Astrocyte (in vitro differentiated cells and primary cell): ENCODE results near the gene FIGN. TPM values are rescaled to one million over a fixed set of nuclear protein-coding genes. Genes with fewer than 3 reads are reported as not detected.

Source experiments
- DNase-seq: peaks from one replicate; pipeline ENCODE4 v3.0.0-alpha.2; 2010; ENCODE audit warnings: low read depth
- FAIRE-seq: peaks from 2 replicates; lab custom pipeline; 2011; peaks lifted over from hg19 to GRCh38; lab: Jason Lieb, UNC
- H2AFZ ChIP-seq: 2 replicates; pipeline ENCODE4 v1.6.0; 2012; ENCODE audit warnings: low read depth, low read length, inconsistent platforms
- H3K27ac ChIP-seq: 2 replicates; pipeline ENCODE4 v1.5.1; 2011; ENCODE audit warnings: low read depth, low read length, inconsistent platforms
- H3K27me3 ChIP-seq: 2 replicates; pipeline ENCODE4 v1.6.0; 2011; ENCODE audit warnings: low read length, inconsistent platforms; ENCODE audit not compliant: insufficient read depth
- H3K36me3 ChIP-seq: 2 replicates; pipeline ENCODE4 v1.5.1; 2011; ENCODE audit warnings: low read length, inconsistent platforms; ENCODE audit not compliant: insufficient read depth
- H3K4me1 ChIP-seq: 2 replicates; pipeline ENCODE4 v1.5.1; 2011; ENCODE audit warnings: low read length, inconsistent platforms; ENCODE audit not compliant: insufficient read depth
- H3K4me2 ChIP-seq: 2 replicates; pipeline ENCODE4 v1.6.0; 2012; ENCODE audit warnings: low read length, inconsistent platforms
- H3K4me3 ChIP-seq: 2 replicates; pipeline ENCODE4 v1.5.1; 2011; ENCODE audit warnings: low read depth, mild to moderate bottlenecking, low read length, inconsistent platforms; ENCODE audit not compliant: insufficient read depth
- H3K79me2 ChIP-seq: 2 replicates; pipeline ENCODE4 v1.6.0; 2012; ENCODE audit warnings: mild to moderate bottlenecking, low read length, inconsistent platforms; ENCODE audit not compliant: insufficient read depth
- H3K9ac ChIP-seq: 2 replicates; pipeline ENCODE4 v1.6.0; 2012; ENCODE audit warnings: mild to moderate bottlenecking, low read length, inconsistent platforms
- H3K9me3 ChIP-seq: 2 replicates; pipeline ENCODE4 v1.5.1; 2012; ENCODE audit warnings: low read depth, mild to moderate bottlenecking, low read length, inconsistent platforms; ENCODE audit not compliant: insufficient read depth
- H4K20me1 ChIP-seq: 2 replicates; pipeline ENCODE4 v1.6.0; 2012; ENCODE audit warnings: low read length, inconsistent platforms; ENCODE audit not compliant: insufficient read depth
- H3K27ac Mint-ChIP-seq: one replicate; pipeline ENCODE4 v1.8.0; 2021; ENCODE audit warnings: mild to moderate bottlenecking, mixed read lengths; ENCODE audit not compliant: unreplicated experiment
- H3K27me3 Mint-ChIP-seq: one replicate; pipeline ENCODE4 v1.8.0; 2021; ENCODE audit warnings: low read depth, mixed read lengths; ENCODE audit not compliant: unreplicated experiment
- H3K36me3 Mint-ChIP-seq: one replicate; pipeline ENCODE4 v1.8.0; 2021; ENCODE audit warnings: low read depth, mixed read lengths; ENCODE audit not compliant: unreplicated experiment
- H3K4me1 Mint-ChIP-seq: one replicate; pipeline ENCODE4 v1.8.0; 2021; ENCODE audit warnings: low read depth, mixed read lengths; ENCODE audit not compliant: unreplicated experiment
- H3K4me3 Mint-ChIP-seq: one replicate; pipeline ENCODE4 v1.8.0; 2021; ENCODE audit warnings: mild to moderate bottlenecking, moderate library complexity, mixed read lengths; ENCODE audit not compliant: unreplicated experiment
- H3K9me3 Mint-ChIP-seq: one replicate; pipeline ENCODE4 v1.8.0; 2021; ENCODE audit warnings: mild to moderate bottlenecking, mixed read lengths; ENCODE audit not compliant: unreplicated experiment
- CTCF ChIP-seq: IDR thresholded peaks from 2 replicates; pipeline ENCODE4 v1.5.1; 2011; ENCODE audit warnings: low read depth, mild to moderate bottlenecking, inconsistent platforms, low read length, moderate library complexity; ENCODE audit not compliant: insufficient read depth
- EZH2 ChIP-seq: IDR thresholded peaks from 2 replicates; pipeline ENCODE4 v1.6.1; 2012; ENCODE audit warnings: mild to moderate bottlenecking, low read length, inconsistent platforms; ENCODE audit not compliant: insufficient read depth
- total RNA-seq: library from RNA; stranded (reverse); gene quantifications from 2 replicates; pipeline ENCODE4 v1.2.1, GENCODE V29; 2021

Gene FIGN
- total RNA-seq, 1 donor from 2014 or later: 30.3 TPM

- no peaks in the 10 kb centered on the region for H3K9me3 ChIP-seq
- no peak overlapping the region for H3K27ac Mint-ChIP-seq
- no peak overlapping the region for H3K4me2 ChIP-seq
- no peaks in the 10 kb centered on the region for H3K36me3 Mint-ChIP-seq
- no peak overlapping the region for H3K4me3 ChIP-seq
- H3K4me3 Mint-ChIP-seq: no peak overlapping the region
- DNase-seq (no peak), FAIRE-seq (no peak)
- H3K79me2 ChIP-seq: peaks cover 12% of the 10 kb centered on the region
- H3K27me3 ChIP-seq: no peaks in the 10 kb centered on the region
- H3K4me1 ChIP-seq: peaks cover 4% of the 10 kb centered on the region
- H3K4me1 Mint-ChIP-seq: peaks cover 10% of the 10 kb centered on the region
- H2AFZ ChIP-seq: no peak overlapping the region
- no peak for TF ChIP-seq EZH2
- TF ChIP-seq CTCF: no peak
- H3K9me3 Mint-ChIP-seq: no peaks in the 10 kb centered on the region
- H3K9ac ChIP-seq: no peak overlapping the region
- H3K27ac ChIP-seq: no peak overlapping the region
- no peaks in the 10 kb centered on the region for H3K27me3 Mint-ChIP-seq
- H3K36me3 ChIP-seq: no peaks in the 10 kb centered on the region
- peaks cover 3% of the 10 kb centered on the region for H4K20me1 ChIP-seq
These were observed 44.9 kb downstream of the FIGN start for GRCh38 chr2:163690896-163691295.

- Mint-ChIP-seq H3K4me1 (peaks cover 11% of the 10 kb centered on the region), H3K27ac (no peak overlapping the region), H3K4me3 (no peak overlapping the region), H3K36me3 (peaks cover 2% of the 10 kb centered on the region), H3K27me3 (no peaks in the 10 kb centered on the region), H3K9me3 (no peaks in the 10 kb centered on the region)
- Histone ChIP-seq H3K9me3 (no peaks in the 10 kb centered on the region), H3K36me3 (no peaks in the 10 kb centered on the region), H3K4me2 (no peak overlapping the region), H3K4me1 (peaks cover 5% of the 10 kb centered on the region), H3K27ac (no peak overlapping the region), H3K9ac (no peak overlapping the region), H3K79me2 (peaks cover 11% of the 10 kb centered on the region), H4K20me1 (no peaks in the 10 kb centered on the region), H3K27me3 (no peaks in the 10 kb centered on the region), H2AFZ (no peak overlapping the region), H3K4me3 (no peak overlapping the region)
- FAIRE-seq (no peak), DNase-seq (no peak)
- TF ChIP-seq EZH2 (no peak), CTCF (no peak)
These were observed 48.6 kb downstream of the FIGN start for GRCh38 chr2:163687217-163687616.

- peaks cover 2% of the 10 kb centered on the region for H3K36me3 Mint-ChIP-seq
- no peaks in the 10 kb centered on the region for H3K27me3 ChIP-seq
- H3K27me3 Mint-ChIP-seq: no peaks in the 10 kb centered on the region
- H3K4me3 ChIP-seq: no peak overlapping the region
- TF ChIP-seq EZH2 (no peak), CTCF (no peak)
- FAIRE-seq (no peak), DNase-seq (no peak)
- H3K9me3 Mint-ChIP-seq: no peaks in the 10 kb centered on the region
- no peak overlapping the region for H2AFZ ChIP-seq
- no peak overlapping the region for H3K27ac ChIP-seq
- peaks cover 11% of the 10 kb centered on the region for H3K79me2 ChIP-seq
- peaks cover 5% of the 10 kb centered on the region for H3K4me1 ChIP-seq
- no peak overlapping the region for H3K27ac Mint-ChIP-seq
- H3K9me3 ChIP-seq: no peaks in the 10 kb centered on the region
- no peaks in the 10 kb centered on the region for H4K20me1 ChIP-seq
- H3K4me2 ChIP-seq: no peak overlapping the region
- H3K9ac ChIP-seq: no peak overlapping the region
- H3K4me3 Mint-ChIP-seq: no peak overlapping the region
- H3K4me1 Mint-ChIP-seq: peaks cover 12% of the 10 kb centered on the region
- H3K36me3 ChIP-seq: no peaks in the 10 kb centered on the region
These were observed 49.5 kb downstream of the FIGN start for GRCh38 chr2:163686289-163686688.
